A549 (cell line): ENCODE results near the gene MRPS18A. TPM values are rescaled to one million over a fixed set of nuclear protein-coding genes. Genes with fewer than 3 reads are reported as not detected.

Experiments used
- ATOH8 ChIP-seq: fragments of 250-450 bp; sonication (Bioruptor Pico); IDR thresholded peaks from 2 replicates; pipeline ENCODE4 v1.5.0; 2020; ENCODE audit warnings: low read depth, mild to moderate bottlenecking, moderate library complexity
- BCL3 ChIP-seq: fragments of >200 bp; sonication (Bioruptor Twin); formaldehyde crosslinking; IDR thresholded peaks from 3 replicates; pipeline ENCODE4 v1.6.1; 2016
- CBX2 ChIP-seq: fragments of 200-600 bp; sonication (generic); IDR thresholded peaks from 2 replicates; pipeline ENCODE4 v1.6.1; 2016; ENCODE audit warnings: low read depth, mild to moderate bottlenecking, borderline replicate concordance
- CEBPB ChIP-seq, 2 experiments: fragments of >200 bp in 1 of 2; sonication (Bioruptor Twin) in 1 of 2; formaldehyde crosslinking in 1 of 2; IDR thresholded peaks; 2 replicates each; pipeline ENCODE4 v1.6.1; 2012 to 2016
- CHD4 ChIP-seq: fragments of 200-600 bp; sonication (generic); IDR thresholded peaks from 2 replicates; pipeline ENCODE4 v1.6.1; 2016; ENCODE audit warnings: antibody characterized with exemption, mild to moderate bottlenecking, borderline replicate concordance
- CTCF ChIP-seq: fragments of >200 bp; sonication (Bioruptor Twin); formaldehyde crosslinking; IDR thresholded peaks from 3 replicates; pipeline ENCODE4 v1.5.1; 2016
- ESRRA ChIP-seq: fragments of 150-350 bp; IDR thresholded peaks from 2 replicates; pipeline ENCODE4 v1.6.1; 2014; ENCODE audit warnings: mild to moderate bottlenecking, low read length, borderline replicate concordance
- HDAC2 ChIP-seq: fragments of 200-600 bp; sonication (generic); IDR thresholded peaks from 2 replicates; pipeline ENCODE4 v1.6.1; 2016
- HMGXB4 ChIP-seq: fragments of 250-450 bp; sonication (Bioruptor Pico); IDR thresholded peaks from 2 replicates; pipeline ENCODE4 v1.5.0; 2021; ENCODE audit warnings: mild to moderate bottlenecking, moderate library complexity, borderline replicate concordance
- HOXA7 ChIP-seq: fragments of 250-450 bp; sonication (Bioruptor Pico); IDR thresholded peaks from 2 replicates; pipeline ENCODE4 v1.5.0; 2020; ENCODE audit warnings: mild to moderate bottlenecking, moderate library complexity
- HOXB13 ChIP-seq: fragments of 250-450 bp; sonication (Bioruptor Pico); IDR thresholded peaks from 2 replicates; pipeline ENCODE4 v1.5.0; 2020; ENCODE audit warnings: low read depth, mild to moderate bottlenecking, moderate library complexity
- HOXB5 ChIP-seq: fragments of 250-450 bp; sonication (Bioruptor Pico); IDR thresholded peaks from 2 replicates; pipeline ENCODE4 v1.5.0; 2020; ENCODE audit warnings: mild to moderate bottlenecking, moderate library complexity
- JUN ChIP-seq, 2 experiments: fragments of >200 bp; sonication (Bioruptor Twin); formaldehyde crosslinking; IDR thresholded peaks; 2 replicates in 1 of 2; 3 replicates in 1 of 2; pipeline ENCODE4 v1.6.1; 2016 to 2017
- JUNB ChIP-seq: fragments of >200 bp; sonication (Bioruptor Twin); formaldehyde crosslinking; IDR thresholded peaks from 2 replicates; pipeline ENCODE4 v1.6.1; 2016
- MAFK ChIP-seq: fragments of 450-650 bp; IDR thresholded peaks from 2 replicates; pipeline ENCODE4 v1.6.1; 2014; ENCODE audit not compliant: partially characterized antibody
- MAZ ChIP-seq: fragments of 150-350 bp; IDR thresholded peaks from 2 replicates; pipeline ENCODE4 v1.6.1; 2014; ENCODE audit warnings: antibody characterized with exemption, low read depth, low read length, borderline replicate concordance
- MYC ChIP-seq: IDR thresholded peaks from 2 replicates; pipeline ENCODE4 v1.6.1; 2012; ENCODE audit warnings: mild to moderate bottlenecking, inconsistent platforms, low read length, improper control_type of control experiment, borderline replicate concordance
- NPAS2 ChIP-seq: fragments of 250-450 bp; sonication (Bioruptor Pico); IDR thresholded peaks from 2 replicates; pipeline ENCODE4 v1.8.0; 2022; ENCODE audit warnings: mild to moderate bottlenecking, moderate library complexity, borderline replicate concordance
- NR3C1 ChIP-seq: fragments of >200 bp; sonication (Bioruptor Twin); formaldehyde crosslinking; IDR thresholded peaks from 3 replicates; pipeline ENCODE4 v1.6.1; 2017
- PHF8 ChIP-seq: fragments of 200-600 bp; sonication (generic); IDR thresholded peaks from 2 replicates; pipeline ENCODE4 v1.6.1; 2016; ENCODE audit warnings: low read depth, mild to moderate bottlenecking, antibody characterized with exemption, moderate library complexity, borderline replicate concordance
- POLR2A ChIP-seq: IDR thresholded peaks from 2 replicates; pipeline ENCODE4 v1.6.1; 2012; ENCODE audit warnings: mild to moderate bottlenecking, low read length
- RNF2 ChIP-seq: fragments of 200-600 bp; sonication (generic); IDR thresholded peaks from 2 replicates; pipeline ENCODE4 v1.6.1; 2016; ENCODE audit warnings: low read depth, mild to moderate bottlenecking, antibody characterized with exemption, moderate library complexity, borderline replicate concordance
- TP53 ChIP-seq: fragments of 250-450 bp; sonication (Bioruptor Pico); IDR thresholded peaks from 2 replicates; pipeline ENCODE4 v1.5.0; 2021; ENCODE audit warnings: mild to moderate bottlenecking, moderate library complexity
- ZC3H11A ChIP-seq: fragments of 450-650 bp; IDR thresholded peaks from 2 replicates; pipeline ENCODE4 v1.6.1; 2014; ENCODE audit warnings: antibody characterized with exemption, mild to moderate bottlenecking
- polyA plus RNA-seq, 4 experiments: library from polyadenylated mRNA; depleted of rRNA in 3 of 4; stranded (reverse); fragments of >200 nt; fragmentation: RNase III in 1 of 4; extraction: RNeasy Plus Mini Kit Qiagen cat#74134 plus additional on column Dnase treatment in 1 of 4; gene quantifications; 2 replicates in 3 of 4; 3 replicates in 1 of 4; pipeline ENCODE4 v1.2.3, GENCODE V29; 2011 to 2017

Gene MRPS18A
- polyA plus RNA-seq, 2 of the 4 experiments (the other 2 are of a cell fraction): 38.0 to 44.2 TPM

- TF ChIP-seq CTCF (no peak), HMGXB4 (CRISPR knock-in tag) (no peak), BCL3 (0 out of 3 replicates have a peak, but pooled peaks have one; percentile 35), CBX2 (no peak), NPAS2 (CRISPR knock-in tag) (no peak), MYC (no peak; the same call in 1 of the 2 replicates), JUNB (no peak), HDAC2 (no peak), HOXA7 (no peak), ZC3H11A (no peak), TP53 (CRISPR knock-in tag) (peak; percentile 73; the same call in 1 of the 2 replicates), MAZ (no peak), CHD4 (no peak), HOXB5 (CRISPR knock-in tag) (no peak), ESRRA (no peak), PHF8 (peak; percentile 63; the same call in 1 of the 2 replicates), CEBPB (IDR thresholded peaks at IDR 0.05) (peak; percentile 22 to 79; a peak in 3 of 4 replicates), ATOH8 (CRISPR knock-in tag) (no peak), POLR2A (no peak), RNF2 (no peak), JUN (IDR thresholded peaks at IDR 0.05) (peak in 1 of 2 experiments; percentile 24; a peak in 2 of 5 replicates), MAFK (no peak), HOXB13 (CRISPR knock-in tag) (peak; percentile 71; the same call in 1 of the 2 replicates), NR3C1 (no peak)
These were observed 57.9 kb downstream of the MRPS18A start (continued) for GRCh38 chr6:43629505-43630300.
